ENCODE data around the gene PATZ1.
"Not testable (repeated sequence)": the region's sequence is repeated elsewhere in the genome, so short reads cannot be mapped to it uniquely, and the experiment has no call there.

The PATZ1 gene

GRCh38 chr22:31346255-31346732 lies at the start of gene PATZ1:
TSS of gene PATZ1 (minus strand) at chr22:31346346. CDS start at chr22:31345602, 744 bp downstream.
- DNase-seq (ENCODE audit: insufficient read length, low spot score) = peak; percentile 81
- no peak for FAIRE-seq

GRCh38 chr22:31394326-31394725 lies 48.2 kb upstream of the PATZ1 start:
- FAIRE-seq (no peak), DNase-seq (ENCODE audit: insufficient read length, low spot score) (no peak)

GRCh38 chr22:31393893-31394292 lies 47.7 kb upstream of the PATZ1 start:
- FAIRE-seq (no peak), DNase-seq (ENCODE audit: insufficient read length, low spot score) (no peak)

GRCh38 chr22:31378651-31379050 lies 32.5 kb upstream of the PATZ1 start:
- DNase-seq (ENCODE audit: insufficient read length, low spot score); FAIRE-seq: not testable (repeated sequence)

GRCh38 chr22:31378123-31378522 lies 32.0 kb upstream of the PATZ1 start:
- FAIRE-seq = no peak

GRCh38 chr22:31377612-31378011 lies 31.5 kb upstream of the PATZ1 start:
- FAIRE-seq = no peak

More at GRCh38 chr22:31378123-31378522, 32.0 kb upstream of the PATZ1 start:
- no peak for DNase-seq (ENCODE audit: insufficient read length, low spot score)

GRCh38 chr22:31367426-31367825 lies 21.3 kb upstream of the PATZ1 start:
- no peak for DNase-seq (ENCODE audit: insufficient read length, low spot score)
- FAIRE-seq = no peak

More at GRCh38 chr22:31377612-31378011, 31.5 kb upstream of the PATZ1 start:
- DNase-seq (ENCODE audit: insufficient read length, low spot score) = no peak

GRCh38 chr22:31363885-31364465 lies 17.8 kb upstream of the PATZ1 start:
- DNase-seq (ENCODE audit: insufficient read length, low spot score) = no peak
- FAIRE-seq = no peak

- FAIRE-seq (no peak), DNase-seq (ENCODE audit: insufficient read length, low spot score) (no peak)
Observed at GRCh38 chr22:31361743-31362142, 15.6 kb upstream of the PATZ1 start.

- DNase-seq (ENCODE audit: insufficient read length, low spot score) (no peak), FAIRE-seq (no peak)
Observed at GRCh38 chr22:31360029-31360428, 13.9 kb upstream of the PATZ1 start.

GRCh38 chr22:31354515-31354914 lies 8.4 kb upstream of the PATZ1 start:
- no peak for FAIRE-seq
- DNase-seq (ENCODE audit: insufficient read length, low spot score) = no peak

GRCh38 chr22:31350410-31350863 lies 4.3 kb upstream of the PATZ1 start:
- FAIRE-seq (no peak), DNase-seq (ENCODE audit: insufficient read length, low spot score) (no peak)

GRCh38 chr22:31349960-31350359 lies 3.8 kb upstream of the PATZ1 start:
- no peak for DNase-seq (ENCODE audit: insufficient read length, low spot score)
- FAIRE-seq = no peak

GRCh38 chr22:31348766-31349165 lies 2.6 kb upstream of the PATZ1 start:
- FAIRE-seq (no peak), DNase-seq (ENCODE audit: insufficient read length, low spot score) (no peak)

GRCh38 chr22:31348009-31348337 lies 1.8 kb upstream of the PATZ1 start:
- not testable (repeated sequence) for FAIRE-seq; DNase-seq (ENCODE audit: insufficient read length, low spot score)

GRCh38 chr22:31347251-31348008 lies 1.3 kb upstream of the PATZ1 start:
- FAIRE-seq (peak; percentile 87), DNase-seq (ENCODE audit: insufficient read length, low spot score) (peak; percentile 57)

GRCh38 chr22:31346733-31347250 lies 646 bp upstream of the PATZ1 start:
- DNase-seq (ENCODE audit: insufficient read length, low spot score) (peak; percentile 63), FAIRE-seq (peak; percentile 33)

- peak; percentile 35 for FAIRE-seq
Observed at GRCh38 chr22:31345331-31346254, 553 bp downstream of the PATZ1 start.

GRCh38 chr22:31344578-31345330 lies 1.4 kb downstream of the PATZ1 start:
- DNase-seq (ENCODE audit: insufficient read length, low spot score) (no peak), FAIRE-seq (peak; percentile 55)

More at GRCh38 chr22:31345331-31346254, 553 bp downstream of the PATZ1 start:
- peak; percentile 91 for DNase-seq (ENCODE audit: insufficient read length, low spot score)

GRCh38 chr22:31344256-31344577 lies 1.9 kb downstream of the PATZ1 start:
- DNase-seq (ENCODE audit: insufficient read length, low spot score) (no peak), FAIRE-seq (peak; percentile 77)

Data from GM19239 (cell line).